Karpas-422 (cell line): ENCODE measurements around the gene NDUFS4. TPM values are rescaled to one million over a fixed set of nuclear protein-coding genes. Genes with fewer than 3 reads are reported as not detected.
"Not testable (repeated sequence)": the region's sequence is repeated elsewhere in the genome, so short reads cannot be mapped to it uniquely, and the experiment has no call there.

Experiments used
- DNase-seq: peaks from one replicate; pipeline ENCODE4 v3.0.0-alpha.2; 2015
- H2AFZ ChIP-seq: fragments of 200-600 bp; sonication (generic); 2 replicates; pipeline ENCODE4 v1.6.1; 2014; ENCODE audit warnings: antibody characterized with exemption, low read length, mixed read lengths
- H3K27ac ChIP-seq: fragments of 200-600 bp; sonication (generic); 2 replicates; pipeline ENCODE4 v1.5.1; 2014; ENCODE audit warnings: mild to moderate bottlenecking, low read length, moderate library complexity
- H3K27me3 ChIP-seq: fragments of 200-600 bp; sonication (generic); 2 replicates; pipeline ENCODE4 v1.6.1; 2014; ENCODE audit warnings: low read length, mixed read lengths
- H3K36me3 ChIP-seq: fragments of 200-600 bp; sonication (generic); 2 replicates; pipeline ENCODE4 v1.6.1; 2014; ENCODE audit warnings: low read length, mixed read lengths; ENCODE audit not compliant: insufficient read depth
- H3K4me1 ChIP-seq: fragments of 200-600 bp; sonication (generic); 2 replicates; pipeline ENCODE4 v1.6.1; 2014; ENCODE audit warnings: mild to moderate bottlenecking, low read length, mixed read lengths
- H3K4me2 ChIP-seq: fragments of 200-600 bp; sonication (generic); 2 replicates; pipeline ENCODE4 v1.6.1; 2014; ENCODE audit warnings: low read length, low read depth, mild to moderate bottlenecking; ENCODE audit not compliant: poor library complexity, severe bottlenecking
- H3K4me3 ChIP-seq: fragments of 200-600 bp; sonication (generic); 2 replicates; pipeline ENCODE4 v1.5.1; 2014; ENCODE audit warnings: mild to moderate bottlenecking, antibody characterized with exemption, low read length, mixed read lengths
- H3K79me2 ChIP-seq: fragments of 200-600 bp; sonication (generic); 2 replicates; pipeline ENCODE4 v1.6.1; 2014; ENCODE audit warnings: mild to moderate bottlenecking, low read length, mixed read lengths
- H3K9ac ChIP-seq: fragments of 200-600 bp; sonication (generic); 2 replicates; pipeline ENCODE4 v1.6.0; 2014; ENCODE audit warnings: low read length
- H3K9me2 ChIP-seq: fragments of 200-600 bp; sonication (generic), shearing (Covaris generic); replicated peaks from 2 replicates; pipeline ENCODE4 v1.6.0; 2014; ENCODE audit warnings: mild to moderate bottlenecking, low read length, moderate library complexity; ENCODE audit not compliant: insufficient read depth
- H3K9me3 ChIP-seq: fragments of 300-700, 200-600 bp; sonication (generic); 2 replicates; pipeline ENCODE4 v1.6.1; 2014; ENCODE audit warnings: low read length, mixed read lengths
- H4K20me1 ChIP-seq: fragments of 200-600 bp; sonication (generic); 2 replicates; pipeline ENCODE4 v1.6.1; 2014; ENCODE audit warnings: mild to moderate bottlenecking, antibody characterized with exemption, low read length, low read depth; ENCODE audit not compliant: insufficient read depth
- total RNA-seq: library from RNA; depleted of rRNA; stranded (reverse); fragments of >200 nt; shearing (Covaris generic); gene quantifications from 2 replicates; pipeline ENCODE4 v1.2.3, GENCODE V29; 2014; ENCODE audit warnings: low replicate concordance; rRNA removed

The NDUFS4 gene
- total RNA-seq = 30.1 and 70.9 TPM in 2 replicates

DNA sequence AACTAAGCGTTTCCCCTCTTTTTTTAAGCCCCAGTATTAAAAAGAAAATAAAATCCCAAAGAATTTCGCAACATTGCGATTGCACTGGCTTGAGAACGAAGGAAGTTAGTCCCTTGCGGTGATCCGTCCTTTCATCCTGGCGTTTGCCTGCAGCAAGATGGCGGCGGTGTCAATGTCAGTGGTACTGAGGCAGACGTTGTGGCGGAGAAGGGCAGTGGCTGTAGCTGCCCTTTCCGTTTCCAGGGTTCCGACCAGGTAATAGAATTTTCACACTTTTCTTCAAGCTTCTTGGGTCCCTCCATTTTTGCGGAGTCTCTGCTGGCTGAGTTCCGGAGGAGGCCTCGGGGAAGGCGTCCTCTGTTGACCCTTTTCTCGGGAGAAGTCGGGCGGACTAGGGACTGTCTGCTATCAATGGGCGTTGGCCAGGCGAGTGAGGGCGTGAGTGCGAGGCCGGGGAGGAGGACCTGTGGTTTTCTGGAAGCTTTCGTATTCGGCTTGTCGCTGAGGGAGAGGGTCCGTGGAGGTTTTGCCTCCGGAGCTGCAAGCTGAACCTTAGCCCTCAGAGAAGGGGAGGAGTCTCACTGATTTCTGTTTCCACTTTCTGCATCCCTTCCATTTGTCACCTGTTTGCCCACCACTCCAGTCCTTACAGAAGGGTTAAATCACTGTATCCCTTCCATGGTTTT, at the start of gene NDUFS4:
NDUFS4 (plus strand) TSS at position 134 of the 686 bp plus-strand sequence; CDS start at position 158, 24 bp downstream.
- peak; percentile 95 for DNase-seq
- peak within 1 kb of the TSS; percentile 91 for H2AFZ ChIP-seq
- peak within 1 kb of the TSS; percentile 90 for H3K9ac ChIP-seq
- peak within 1 kb of the TSS; percentile 87 for H3K4me3 ChIP-seq
- peak within 1 kb of the TSS; percentile 85 for H3K4me2 ChIP-seq
- no peaks in the 10 kb centered on the region for H3K9me2 ChIP-seq
- peak within 1 kb of the TSS; percentile 75 for H3K27ac ChIP-seq
- peaks cover 6% of the 10 kb centered on the region; the same call in 1 of the 2 replicates for H3K9me3 ChIP-seq
- no peaks in the 10 kb centered on the region for H4K20me1 ChIP-seq
- peaks cover 50% of the 10 kb centered on the region for H3K79me2 ChIP-seq
- peaks cover 4% of the 10 kb centered on the region; the same call in 1 of the 2 replicates for H3K36me3 ChIP-seq
- peaks cover 20% of the 10 kb centered on the region for H3K4me1 ChIP-seq
- H3K27me3 ChIP-seq = no peaks in the 10 kb centered on the region

- Histone ChIP-seq H2AFZ (no peak overlapping the region), H3K79me2 (no peaks in the 10 kb centered on the region), H3K4me1 (no peaks in the 10 kb centered on the region), H3K36me3 (no peaks in the 10 kb centered on the region), H3K9me3 (no peaks in the 10 kb centered on the region), H3K4me2 (no peak overlapping the region), H4K20me1 (no peaks in the 10 kb centered on the region), H3K27me3 (no peaks in the 10 kb centered on the region), H3K9me2 (no peaks in the 10 kb centered on the region), H3K4me3 (no peak overlapping the region), H3K27ac (no peak overlapping the region), H3K9ac (no peak overlapping the region)
- no peak for DNase-seq
Measured at GRCh38 chr5:53512539-53512938, 47.9 kb upstream of the NDUFS4 start.

DNA sequence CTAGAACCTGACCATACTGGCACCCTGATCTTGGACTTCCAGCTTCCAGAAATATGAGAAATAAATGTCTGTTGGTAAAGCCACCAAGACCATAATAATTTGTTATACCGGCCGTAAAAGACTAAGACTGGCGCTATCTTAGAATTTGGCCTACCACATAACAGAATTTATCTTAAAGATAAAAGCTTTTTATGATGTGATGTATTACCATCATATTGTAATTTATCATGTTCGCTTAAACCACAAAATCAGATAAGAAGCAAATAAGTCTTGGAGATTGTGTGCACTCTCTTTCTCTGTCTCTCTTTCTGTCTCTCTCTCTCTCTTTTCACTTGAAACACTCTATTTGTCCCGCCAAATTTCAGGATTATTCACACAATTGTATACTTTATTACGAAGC, 44.5 kb upstream of the NDUFS4 start:
- no peak overlapping the region for H2AFZ ChIP-seq
- no peak for DNase-seq
- no peaks in the 10 kb centered on the region for H4K20me1 ChIP-seq
- H3K27me3 ChIP-seq = 0 out of 2 replicates have a peak, but pooled peaks cover 2% of the 10 kb centered on the region
- H3K36me3 ChIP-seq = no peaks in the 10 kb centered on the region
- no peaks in the 10 kb centered on the region for H3K79me2 ChIP-seq
- no peaks in the 10 kb centered on the region for H3K4me1 ChIP-seq
- H3K9ac ChIP-seq = no peak overlapping the region
- no peaks in the 10 kb centered on the region for H3K9me2 ChIP-seq
- H3K4me2 ChIP-seq = no peak overlapping the region
- no peak overlapping the region for H3K27ac ChIP-seq
- H3K9me3 ChIP-seq = no peaks in the 10 kb centered on the region
- no peak overlapping the region for H3K4me3 ChIP-seq

DNA sequence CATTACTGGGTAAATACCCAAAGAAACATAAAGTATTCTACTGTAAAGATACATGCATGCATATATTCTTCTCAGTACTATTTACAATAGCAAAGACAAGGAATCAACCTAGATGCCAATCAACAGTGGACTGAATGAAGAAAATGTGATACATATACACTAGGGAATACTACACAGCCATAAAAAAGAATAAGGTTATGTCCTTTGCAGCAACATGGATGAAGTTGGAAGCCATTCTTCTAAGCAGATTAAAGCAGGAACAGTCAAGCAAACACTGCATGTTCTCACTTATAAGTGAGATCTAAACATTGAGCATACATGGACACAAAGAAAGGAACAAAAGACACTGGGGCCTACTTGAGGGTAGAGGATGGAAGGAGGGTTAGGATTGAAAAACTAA, 39.6 kb upstream of the NDUFS4 start:
- H3K36me3 ChIP-seq = no peaks in the 10 kb centered on the region
- no peak overlapping the region for H3K4me3 ChIP-seq
- H3K27ac ChIP-seq = no peak overlapping the region
- H3K79me2 ChIP-seq = no peaks in the 10 kb centered on the region
- DNase-seq = no peak
- 0 out of 2 replicates have a peak, but pooled peaks cover 2% of the 10 kb centered on the region for H3K27me3 ChIP-seq
- H4K20me1 ChIP-seq = no peaks in the 10 kb centered on the region
- H3K9me3 ChIP-seq = no peaks in the 10 kb centered on the region
- no peaks in the 10 kb centered on the region for H3K9me2 ChIP-seq
- H2AFZ ChIP-seq = no peak overlapping the region
- no peak overlapping the region for H3K9ac ChIP-seq
- H3K4me2 ChIP-seq = no peak overlapping the region
- no peaks in the 10 kb centered on the region for H3K4me1 ChIP-seq

GRCh38 chr5:53537711-53538110, 22.7 kb upstream of the NDUFS4 start:
- Histone ChIP-seq H3K4me2 (no peak overlapping the region), H3K27me3 (no peaks in the 10 kb centered on the region), H3K9ac (no peak overlapping the region), H3K79me2 (no peaks in the 10 kb centered on the region), H4K20me1 (no peaks in the 10 kb centered on the region), H3K9me3 (no peaks in the 10 kb centered on the region), H3K27ac (no peak overlapping the region), H3K9me2 (no peaks in the 10 kb centered on the region), H2AFZ (no peak overlapping the region), H3K4me3 (no peak overlapping the region), H3K4me1 (no peaks in the 10 kb centered on the region), H3K36me3 (no peaks in the 10 kb centered on the region)
- DNase-seq = no peak

GRCh38 chr5:53540739-53541138, 19.7 kb upstream of the NDUFS4 start:
- not testable (repeated sequence) for H3K36me3 ChIP-seq, H3K9me2 ChIP-seq, H3K79me2 ChIP-seq, H3K27me3 ChIP-seq, H3K9me3 ChIP-seq, H3K4me3 ChIP-seq, H3K27ac ChIP-seq, H4K20me1 ChIP-seq, H3K4me1 ChIP-seq, H2AFZ ChIP-seq, DNase-seq, H3K4me2 ChIP-seq, H3K9ac ChIP-seq

GRCh38 chr5:53541859-53542258, 18.6 kb upstream of the NDUFS4 start:
- no peak overlapping the region for H2AFZ ChIP-seq
- no peak overlapping the region for H3K9ac ChIP-seq
- H3K27me3 ChIP-seq = no peaks in the 10 kb centered on the region
- no peak overlapping the region for H3K4me2 ChIP-seq
- H3K36me3 ChIP-seq = no peaks in the 10 kb centered on the region
- H3K79me2 ChIP-seq = no peaks in the 10 kb centered on the region
- no peak for DNase-seq
- no peaks in the 10 kb centered on the region for H3K9me3 ChIP-seq
- H3K4me3 ChIP-seq = no peak overlapping the region
- H3K9me2 ChIP-seq = no peaks in the 10 kb centered on the region
- H3K4me1 ChIP-seq = no peaks in the 10 kb centered on the region
- no peaks in the 10 kb centered on the region for H4K20me1 ChIP-seq
- no peak overlapping the region for H3K27ac ChIP-seq

GRCh38 chr5:53542926-53543325, 17.5 kb upstream of the NDUFS4 start:
- no peak overlapping the region for H3K9ac ChIP-seq
- H3K79me2 ChIP-seq = no peaks in the 10 kb centered on the region
- no peak overlapping the region for H3K27ac ChIP-seq
- no peaks in the 10 kb centered on the region for H3K9me3 ChIP-seq
- no peak overlapping the region for H2AFZ ChIP-seq
- H3K4me3 ChIP-seq = no peak overlapping the region
- no peaks in the 10 kb centered on the region for H3K9me2 ChIP-seq
- no peaks in the 10 kb centered on the region for H4K20me1 ChIP-seq
- no peak for DNase-seq
- no peaks in the 10 kb centered on the region for H3K27me3 ChIP-seq
- no peaks in the 10 kb centered on the region for H3K36me3 ChIP-seq
- no peak overlapping the region for H3K4me2 ChIP-seq
- H3K4me1 ChIP-seq = no peaks in the 10 kb centered on the region
